GM23338 (cell line): ENCODE measurements around the gene ZNF385C. TPM values are rescaled to one million over a fixed set of nuclear protein-coding genes. Genes with fewer than 3 reads are reported as not detected.

ENCODE experiments used
- ATAC-seq: fragments of 200-7000 bp; cut with Tn5 transposase; 3 replicates; pipeline ENCODE4 v1.9.1; 2020
- DNase-seq: peaks from one replicate; pipeline ENCODE4 v3.0.0-alpha.2; 2015; ENCODE audit warnings: low spot score
- H2AFZ ChIP-seq: fragments of 200-600 bp; sonication (generic); 2 replicates; pipeline ENCODE4 v1.8.0; 2016; ENCODE audit warnings: antibody characterized with exemption, mild to moderate bottlenecking, moderate library complexity
- H3F3A ChIP-seq: fragments of 200-600 bp; sonication (generic); replicated peaks from 2 replicates; pipeline ENCODE4 v1.8.0; 2017; ENCODE audit warnings: antibody characterized with exemption, mixed run types, low read depth
- H3K27ac ChIP-seq: fragments of 200-600 bp; sonication (generic); 2 replicates; pipeline ENCODE4 v1.6.1; 2016; ENCODE audit warnings: low read depth
- H3K27me3 ChIP-seq: fragments of 200-600 bp; sonication (generic); 2 replicates; pipeline ENCODE4 v1.8.0; 2016; ENCODE audit warnings: mild to moderate bottlenecking, mixed run types, moderate library complexity; ENCODE audit not compliant: insufficient read depth
- H3K36me3 ChIP-seq: fragments of 200-600 bp; sonication (generic); 2 replicates; pipeline ENCODE4 v1.8.0; 2016; ENCODE audit warnings: mild to moderate bottlenecking; ENCODE audit not compliant: insufficient read depth
- H3K4me1 ChIP-seq: fragments of 200-600 bp; sonication (generic); 2 replicates; pipeline ENCODE4 v1.8.0; 2016; ENCODE audit warnings: mild to moderate bottlenecking, moderate library complexity; ENCODE audit not compliant: insufficient read depth
- H3K4me2 ChIP-seq: fragments of 200-600 bp; sonication (generic); 2 replicates; pipeline ENCODE4 v1.7.1; 2017; ENCODE audit warnings: mixed run types
- H3K4me3 ChIP-seq: fragments of 200-600 bp; sonication (generic); 2 replicates; pipeline ENCODE4 v1.6.1; 2016; ENCODE audit warnings: mixed run types
- H3K79me2 ChIP-seq: fragments of 200-600 bp; sonication (generic); replicated peaks from 2 replicates; pipeline ENCODE4 v1.8.0; 2017; ENCODE audit warnings: mild to moderate bottlenecking; ENCODE audit not compliant: insufficient read depth
- H3K9me2 ChIP-seq: fragments of 200-600 bp; sonication (generic); 2 replicates; pipeline ENCODE4 v1.8.0; 2017; ENCODE audit not compliant: insufficient read depth
- H4K20me1 ChIP-seq: fragments of 200-600 bp; sonication (generic); replicated peaks from 2 replicates; pipeline ENCODE4 v1.8.0; 2017; ENCODE audit warnings: mild to moderate bottlenecking; ENCODE audit not compliant: insufficient read depth
- H3K27ac Mint-ChIP-seq: 2 replicates; pipeline ENCODE4 v1.8.0; 2020; ENCODE audit warnings: inconsistent platforms, mild to moderate bottlenecking, moderate library complexity, mixed read lengths
- H3K27me3 Mint-ChIP-seq: 3 replicates; pipeline ENCODE4 v1.8.0; 2022; ENCODE audit warnings: low read depth, mild to moderate bottlenecking, moderate library complexity, mixed read lengths, inconsistent platforms; ENCODE audit not compliant: insufficient read depth, poor library complexity
- H3K36me3 Mint-ChIP-seq: 3 replicates; pipeline ENCODE4 v1.8.0; 2021; ENCODE audit warnings: low read depth, mild to moderate bottlenecking, inconsistent platforms, moderate library complexity, mixed read lengths
- H3K4me1 Mint-ChIP-seq: 3 replicates; pipeline ENCODE4 v1.8.0; 2020; ENCODE audit warnings: mild to moderate bottlenecking, inconsistent platforms, mixed read lengths
- H3K4me3 Mint-ChIP-seq: 3 replicates; pipeline ENCODE4 v1.8.0; 2021; ENCODE audit warnings: moderate library complexity, mild to moderate bottlenecking, inconsistent platforms, mixed read lengths
- H3K9me3 Mint-ChIP-seq: 3 replicates; pipeline ENCODE4 v1.8.0; 2020; ENCODE audit warnings: moderate library complexity, mild to moderate bottlenecking, inconsistent platforms, mixed read lengths
- CREB1 ChIP-seq: fragments of 250-450 bp; sonication (Bioruptor Pico); IDR thresholded peaks from 2 replicates; pipeline ENCODE4 v1.5.0; 2020; ENCODE audit warnings: low read depth, mild to moderate bottlenecking, moderate library complexity
- EZH2 ChIP-seq: fragments of 200-600 bp; sonication (generic); IDR thresholded peaks from one replicate; pipeline ENCODE4 v1.8.0; 2017; ENCODE audit warnings: antibody characterized with exemption, mild to moderate bottlenecking, low read depth; ENCODE audit not compliant: unreplicated experiment
- EZH2phosphoT487 ChIP-seq: fragments of 200-600 bp; sonication (generic); IDR thresholded peaks from one replicate; pipeline ENCODE4 v1.8.1; 2018; ENCODE audit warnings: antibody characterized with exemption; ENCODE audit not compliant: unreplicated experiment
- JUNB ChIP-seq: IDR thresholded peaks from one replicate; pipeline ENCODE4 v1.6.1; 2016; ENCODE audit warnings: antibody characterized with exemption; ENCODE audit not compliant: unreplicated experiment
- NANOG ChIP-seq: IDR thresholded peaks from 2 replicates; pipeline ENCODE4 v1.6.1; 2016; ENCODE audit warnings: antibody characterized with exemption, borderline replicate concordance
- POLR2AphosphoS5 ChIP-seq: IDR thresholded peaks from 2 replicates; pipeline ENCODE4 v1.6.1; 2016; ENCODE audit warnings: antibody characterized with exemption, low read depth
- STAT1 ChIP-seq: IDR thresholded peaks from one replicate; pipeline ENCODE4 v1.6.1; 2016; ENCODE audit warnings: antibody characterized with exemption; ENCODE audit not compliant: unreplicated experiment
- ZNF114 ChIP-seq: fragments of 250-450 bp; sonication (Bioruptor Pico); IDR thresholded peaks from 2 replicates; pipeline ENCODE4 v1.5.0; 2020; ENCODE audit warnings: mild to moderate bottlenecking, moderate library complexity
- ZNF331 ChIP-seq: fragments of 250-450 bp; sonication (Bioruptor Pico); IDR thresholded peaks from 2 replicates; pipeline ENCODE4 v1.5.0; 2020; ENCODE audit warnings: low read depth, mild to moderate bottlenecking, moderate library complexity
- polyA plus RNA-seq: library from polyadenylated mRNA; unstranded; fragments of >200 nt; fragmentation: Nextera tagmentation; extraction: Ambion mirVana; gene quantifications from 2 replicates; pipeline ENCODE4 v1.2.1, GENCODE V29; 2016
- total RNA-seq: library from RNA; depleted of rRNA; stranded (reverse); fragments of >200 nt; shearing (Covaris generic); gene quantifications from 2 replicates; pipeline ENCODE4 v1.2.3, GENCODE V29; 2014
- TF ChIP-seq, protein P1 (sequence below), 2 experiments: fragments of 200-600 bp in 1 of 2; sonication (generic) in 1 of 2; conservative IDR thresholded peaks; 2 replicates each; pipeline versions ENCODE4 v1.5.1 to v1.6.1; 2016 to 2017; ENCODE audit warnings: antibody characterized with exemption in 2 of 2, low read depth in 2 of 2, mild to moderate bottlenecking in 2 of 2, moderate library complexity in 1 of 2
- TF ChIP-seq, protein P2 (sequence below): IDR thresholded peaks from 2 replicates; pipeline ENCODE4 v1.6.1; 2016; ENCODE audit warnings: antibody characterized with exemption
- TF ChIP-seq, protein P3 (sequence below): fragments of 250-450 bp; sonication (Bioruptor Pico); IDR thresholded peaks from 2 replicates; pipeline ENCODE4 v1.5.0; 2020; ENCODE audit warnings: mild to moderate bottlenecking, moderate library complexity
- TF ChIP-seq, protein P4 (sequence below): IDR thresholded peaks from one replicate; pipeline ENCODE4 v1.6.1; 2018; ENCODE audit warnings: antibody characterized with exemption; ENCODE audit not compliant: unreplicated experiment

ZNF385C gene
- total and polyA plus RNA-seq, 2 experiments from 2014 or later: 1.9 to 3.1 TPM

DNA sequence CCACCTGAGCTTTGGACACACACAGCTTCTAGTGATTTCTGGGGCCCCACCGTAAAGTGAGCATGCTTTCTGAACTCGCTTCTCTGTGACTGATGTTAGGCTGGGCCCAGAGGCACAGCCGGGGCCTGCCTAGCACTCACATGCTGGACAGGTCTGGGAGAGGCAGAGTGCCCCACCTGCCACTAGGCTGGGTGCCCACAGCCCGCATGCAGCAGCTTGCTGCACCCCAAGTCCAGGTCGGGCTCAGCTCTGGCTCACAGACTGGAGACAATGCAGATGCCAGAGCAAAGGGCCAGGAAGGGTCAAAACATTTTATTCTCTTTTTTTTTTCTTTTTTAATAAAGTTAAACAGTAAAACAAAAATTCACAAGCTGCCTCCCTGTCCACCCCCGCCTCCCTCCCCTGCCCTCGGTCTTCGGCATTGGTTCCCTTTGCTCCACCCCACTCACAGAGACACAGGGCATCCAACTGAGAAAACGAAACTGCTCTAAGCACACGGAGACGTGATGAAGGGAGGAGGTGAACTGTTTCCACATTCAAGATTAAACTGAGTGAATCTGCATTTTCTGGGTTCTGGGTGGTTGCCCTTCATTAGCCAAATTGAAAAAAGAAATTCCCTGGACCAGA, 122.0 kb downstream of the ZNF385C start:
- H3K27ac Mint-ChIP-seq: no peak overlapping the region
- H3K27me3 Mint-ChIP-seq: peaks cover 11% of the 10 kb centered on the region
- DNase-seq (no peak), ATAC-seq (no peak)
- H3K36me3 Mint-ChIP-seq: peaks cover 86% of the 10 kb centered on the region
- H3K27me3 ChIP-seq: no peaks in the 10 kb centered on the region
- peaks cover 9% of the 10 kb centered on the region for H4K20me1 ChIP-seq
- TF ChIP-seq ZNF331 (CRISPR knock-in tag): no peak
- TF ChIP-seq NANOG: no peak
- no peak for TF ChIP-seq EZH2phosphoT487
- no peak for TF ChIP-seq EZH2
- no peak for TF ChIP-seq POLR2AphosphoS5
- TF ChIP-seq, protein P1, sequence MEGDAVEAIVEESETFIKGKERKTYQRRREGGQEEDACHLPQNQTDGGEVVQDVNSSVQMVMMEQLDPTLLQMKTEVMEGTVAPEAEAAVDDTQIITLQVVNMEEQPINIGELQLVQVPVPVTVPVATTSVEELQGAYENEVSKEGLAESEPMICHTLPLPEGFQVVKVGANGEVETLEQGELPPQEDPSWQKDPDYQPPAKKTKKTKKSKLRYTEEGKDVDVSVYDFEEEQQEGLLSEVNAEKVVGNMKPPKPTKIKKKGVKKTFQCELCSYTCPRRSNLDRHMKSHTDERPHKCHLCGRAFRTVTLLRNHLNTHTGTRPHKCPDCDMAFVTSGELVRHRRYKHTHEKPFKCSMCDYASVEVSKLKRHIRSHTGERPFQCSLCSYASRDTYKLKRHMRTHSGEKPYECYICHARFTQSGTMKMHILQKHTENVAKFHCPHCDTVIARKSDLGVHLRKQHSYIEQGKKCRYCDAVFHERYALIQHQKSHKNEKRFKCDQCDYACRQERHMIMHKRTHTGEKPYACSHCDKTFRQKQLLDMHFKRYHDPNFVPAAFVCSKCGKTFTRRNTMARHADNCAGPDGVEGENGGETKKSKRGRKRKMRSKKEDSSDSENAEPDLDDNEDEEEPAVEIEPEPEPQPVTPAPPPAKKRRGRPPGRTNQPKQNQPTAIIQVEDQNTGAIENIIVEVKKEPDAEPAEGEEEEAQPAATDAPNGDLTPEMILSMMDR (conservative IDR thresholded peaks at IDR 0.05; ENCODE audit: low read depth in 2 of 2): no peak
- TF ChIP-seq, protein P2, sequence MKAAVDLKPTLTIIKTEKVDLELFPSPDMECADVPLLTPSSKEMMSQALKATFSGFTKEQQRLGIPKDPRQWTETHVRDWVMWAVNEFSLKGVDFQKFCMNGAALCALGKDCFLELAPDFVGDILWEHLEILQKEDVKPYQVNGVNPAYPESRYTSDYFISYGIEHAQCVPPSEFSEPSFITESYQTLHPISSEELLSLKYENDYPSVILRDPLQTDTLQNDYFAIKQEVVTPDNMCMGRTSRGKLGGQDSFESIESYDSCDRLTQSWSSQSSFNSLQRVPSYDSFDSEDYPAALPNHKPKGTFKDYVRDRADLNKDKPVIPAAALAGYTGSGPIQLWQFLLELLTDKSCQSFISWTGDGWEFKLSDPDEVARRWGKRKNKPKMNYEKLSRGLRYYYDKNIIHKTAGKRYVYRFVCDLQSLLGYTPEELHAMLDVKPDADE: no peak
- TF ChIP-seq JUNB: no peak
- no peak for TF ChIP-seq STAT1
- no peak for TF ChIP-seq ZNF114 (CRISPR knock-in tag)
- TF ChIP-seq, protein P3, sequence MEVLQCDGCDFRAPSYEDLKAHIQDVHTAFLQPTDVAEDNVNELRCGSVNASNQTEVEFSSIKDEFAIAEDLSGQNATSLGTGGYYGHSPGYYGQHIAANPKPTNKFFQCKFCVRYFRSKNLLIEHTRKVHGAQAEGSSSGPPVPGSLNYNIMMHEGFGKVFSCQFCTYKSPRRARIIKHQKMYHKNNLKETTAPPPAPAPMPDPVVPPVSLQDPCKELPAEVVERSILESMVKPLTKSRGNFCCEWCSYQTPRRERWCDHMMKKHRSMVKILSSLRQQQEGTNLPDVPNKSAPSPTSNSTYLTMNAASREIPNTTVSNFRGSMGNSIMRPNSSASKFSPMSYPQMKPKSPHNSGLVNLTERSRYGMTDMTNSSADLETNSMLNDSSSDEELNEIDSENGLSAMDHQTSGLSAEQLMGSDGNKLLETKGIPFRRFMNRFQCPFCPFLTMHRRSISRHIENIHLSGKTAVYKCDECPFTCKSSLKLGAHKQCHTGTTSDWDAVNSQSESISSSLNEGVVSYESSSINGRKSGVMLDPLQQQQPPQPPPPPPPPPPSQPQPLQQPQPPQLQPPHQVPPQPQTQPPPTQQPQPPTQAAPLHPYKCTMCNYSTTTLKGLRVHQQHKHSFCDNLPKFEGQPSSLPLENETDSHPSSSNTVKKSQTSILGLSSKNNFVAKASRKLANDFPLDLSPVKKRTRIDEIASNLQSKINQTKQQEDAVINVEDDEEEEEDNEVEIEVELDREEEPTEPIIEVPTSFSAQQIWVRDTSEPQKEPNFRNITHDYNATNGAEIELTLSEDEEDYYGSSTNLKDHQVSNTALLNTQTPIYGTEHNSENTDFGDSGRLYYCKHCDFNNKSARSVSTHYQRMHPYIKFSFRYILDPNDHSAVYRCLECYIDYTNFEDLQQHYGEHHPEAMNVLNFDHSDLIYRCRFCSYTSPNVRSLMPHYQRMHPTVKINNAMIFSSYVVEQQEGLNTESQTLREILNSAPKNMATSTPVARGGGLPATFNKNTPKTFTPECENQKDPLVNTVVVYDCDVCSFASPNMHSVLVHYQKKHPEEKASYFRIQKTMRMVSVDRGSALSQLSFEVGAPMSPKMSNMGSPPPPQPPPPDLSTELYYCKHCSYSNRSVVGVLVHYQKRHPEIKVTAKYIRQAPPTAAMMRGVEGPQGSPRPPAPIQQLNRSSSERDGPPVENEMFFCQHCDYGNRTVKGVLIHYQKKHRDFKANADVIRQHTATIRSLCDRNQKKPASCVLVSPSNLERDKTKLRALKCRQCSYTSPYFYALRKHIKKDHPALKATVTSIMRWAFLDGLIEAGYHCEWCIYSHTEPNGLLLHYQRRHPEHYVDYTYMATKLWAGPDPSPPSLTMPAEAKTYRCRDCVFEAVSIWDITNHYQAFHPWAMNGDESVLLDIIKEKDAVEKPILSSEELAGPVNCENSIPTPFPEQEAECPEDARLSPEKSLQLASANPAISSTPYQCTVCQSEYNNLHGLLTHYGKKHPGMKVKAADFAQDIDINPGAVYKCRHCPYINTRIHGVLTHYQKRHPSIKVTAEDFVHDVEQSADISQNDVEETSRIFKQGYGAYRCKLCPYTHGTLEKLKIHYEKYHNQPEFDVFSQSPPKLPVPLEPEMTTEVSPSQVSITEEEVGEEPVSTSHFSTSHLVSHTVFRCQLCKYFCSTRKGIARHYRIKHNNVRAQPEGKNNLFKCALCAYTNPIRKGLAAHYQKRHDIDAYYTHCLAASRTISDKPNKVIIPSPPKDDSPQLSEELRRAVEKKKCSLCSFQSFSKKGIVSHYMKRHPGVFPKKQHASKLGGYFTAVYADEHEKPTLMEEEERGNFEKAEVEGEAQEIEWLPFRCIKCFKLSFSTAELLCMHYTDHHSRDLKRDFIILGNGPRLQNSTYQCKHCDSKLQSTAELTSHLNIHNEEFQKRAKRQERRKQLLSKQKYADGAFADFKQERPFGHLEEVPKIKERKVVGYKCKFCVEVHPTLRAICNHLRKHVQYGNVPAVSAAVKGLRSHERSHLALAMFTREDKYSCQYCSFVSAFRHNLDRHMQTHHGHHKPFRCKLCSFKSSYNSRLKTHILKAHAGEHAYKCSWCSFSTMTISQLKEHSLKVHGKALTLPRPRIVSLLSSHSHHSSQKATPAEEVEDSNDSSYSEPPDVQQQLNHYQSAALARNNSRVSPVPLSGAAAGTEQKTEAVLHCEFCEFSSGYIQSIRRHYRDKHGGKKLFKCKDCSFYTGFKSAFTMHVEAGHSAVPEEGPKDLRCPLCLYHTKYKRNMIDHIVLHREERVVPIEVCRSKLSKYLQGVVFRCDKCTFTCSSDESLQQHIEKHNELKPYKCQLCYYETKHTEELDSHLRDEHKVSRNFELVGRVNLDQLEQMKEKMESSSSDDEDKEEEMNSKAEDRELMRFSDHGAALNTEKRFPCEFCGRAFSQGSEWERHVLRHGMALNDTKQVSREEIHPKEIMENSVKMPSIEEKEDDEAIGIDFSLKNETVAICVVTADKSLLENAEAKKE (CRISPR knock-in tag): no peak
- TF ChIP-seq, protein P4, sequence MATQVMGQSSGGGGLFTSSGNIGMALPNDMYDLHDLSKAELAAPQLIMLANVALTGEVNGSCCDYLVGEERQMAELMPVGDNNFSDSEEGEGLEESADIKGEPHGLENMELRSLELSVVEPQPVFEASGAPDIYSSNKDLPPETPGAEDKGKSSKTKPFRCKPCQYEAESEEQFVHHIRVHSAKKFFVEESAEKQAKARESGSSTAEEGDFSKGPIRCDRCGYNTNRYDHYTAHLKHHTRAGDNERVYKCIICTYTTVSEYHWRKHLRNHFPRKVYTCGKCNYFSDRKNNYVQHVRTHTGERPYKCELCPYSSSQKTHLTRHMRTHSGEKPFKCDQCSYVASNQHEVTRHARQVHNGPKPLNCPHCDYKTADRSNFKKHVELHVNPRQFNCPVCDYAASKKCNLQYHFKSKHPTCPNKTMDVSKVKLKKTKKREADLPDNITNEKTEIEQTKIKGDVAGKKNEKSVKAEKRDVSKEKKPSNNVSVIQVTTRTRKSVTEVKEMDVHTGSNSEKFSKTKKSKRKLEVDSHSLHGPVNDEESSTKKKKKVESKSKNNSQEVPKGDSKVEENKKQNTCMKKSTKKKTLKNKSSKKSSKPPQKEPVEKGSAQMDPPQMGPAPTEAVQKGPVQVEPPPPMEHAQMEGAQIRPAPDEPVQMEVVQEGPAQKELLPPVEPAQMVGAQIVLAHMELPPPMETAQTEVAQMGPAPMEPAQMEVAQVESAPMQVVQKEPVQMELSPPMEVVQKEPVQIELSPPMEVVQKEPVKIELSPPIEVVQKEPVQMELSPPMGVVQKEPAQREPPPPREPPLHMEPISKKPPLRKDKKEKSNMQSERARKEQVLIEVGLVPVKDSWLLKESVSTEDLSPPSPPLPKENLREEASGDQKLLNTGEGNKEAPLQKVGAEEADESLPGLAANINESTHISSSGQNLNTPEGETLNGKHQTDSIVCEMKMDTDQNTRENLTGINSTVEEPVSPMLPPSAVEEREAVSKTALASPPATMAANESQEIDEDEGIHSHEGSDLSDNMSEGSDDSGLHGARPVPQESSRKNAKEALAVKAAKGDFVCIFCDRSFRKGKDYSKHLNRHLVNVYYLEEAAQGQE: no peak
- no peak for TF ChIP-seq CREB1
- H3K4me3 ChIP-seq: no peak overlapping the region
- no peak overlapping the region for H3K4me3 Mint-ChIP-seq
- no peaks in the 10 kb centered on the region for H3K79me2 ChIP-seq
- H3F3A ChIP-seq: peaks cover 23% of the 10 kb centered on the region; the same call in 1 of the 2 replicates
- no peak overlapping the region for H3K4me2 ChIP-seq
- H3K4me1 ChIP-seq: no peaks in the 10 kb centered on the region
- H3K36me3 ChIP-seq: peaks cover 48% of the 10 kb centered on the region
- H3K4me1 Mint-ChIP-seq: no peaks in the 10 kb centered on the region
- H3K9me2 ChIP-seq: no peaks in the 10 kb centered on the region
- no peaks in the 10 kb centered on the region for H3K9me3 Mint-ChIP-seq
- no peak overlapping the region for H3K27ac ChIP-seq
- no peak overlapping the region for H2AFZ ChIP-seq
